HL-60/S4 (cell line): ENCODE measurements around the gene GP9.
"Not testable (repeated sequence)": the region's sequence is repeated elsewhere in the genome, so short reads cannot be mapped to it uniquely, and the experiment has no call there.

Source experiments
- in situ Hi-C: fragments of 300-500 bp; cut with MboI; formaldehyde crosslinking; loops from 2 replicates; pipeline ENCODE4 v1.14.3; 2022; ENCODE audit warnings: low sequenced_read_pairs

The GP9 gene

GRCh38 chr3:129069313-129070085 lies 8.9 kb downstream of the GP9 start:
- in situ Hi-C loops = not testable (repeated sequence)

- in situ Hi-C loops = no loop called here
Measured at GRCh38 chr3:129070086-129070885, 9.7 kb downstream of the GP9 start.

- in situ Hi-C loops = no loop called here
Measured at GRCh38 chr3:129077222-129077621, 16.6 kb downstream of the GP9 start.

DNA sequence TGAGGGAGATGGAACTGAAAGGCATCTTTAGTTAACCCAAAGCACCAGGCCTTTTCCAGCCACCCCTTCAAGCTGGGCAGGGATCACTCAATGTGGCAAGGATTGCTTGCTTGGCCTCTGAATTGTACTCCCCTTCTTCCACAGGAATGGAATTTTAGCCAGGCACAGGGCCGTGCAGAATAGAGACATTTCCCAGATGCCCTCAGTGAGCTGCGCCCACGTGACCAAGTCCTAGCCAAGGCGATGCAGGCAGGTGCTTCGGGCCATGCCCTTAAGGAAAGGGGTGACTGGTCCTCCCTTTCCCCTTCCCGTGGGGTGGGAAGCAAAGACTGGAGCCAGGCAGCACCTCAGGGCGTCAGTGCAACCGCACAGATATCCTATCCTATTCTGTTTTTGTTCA lies 17.9 kb downstream of the GP9 start:
- in situ Hi-C loops = no loop called here

DNA sequence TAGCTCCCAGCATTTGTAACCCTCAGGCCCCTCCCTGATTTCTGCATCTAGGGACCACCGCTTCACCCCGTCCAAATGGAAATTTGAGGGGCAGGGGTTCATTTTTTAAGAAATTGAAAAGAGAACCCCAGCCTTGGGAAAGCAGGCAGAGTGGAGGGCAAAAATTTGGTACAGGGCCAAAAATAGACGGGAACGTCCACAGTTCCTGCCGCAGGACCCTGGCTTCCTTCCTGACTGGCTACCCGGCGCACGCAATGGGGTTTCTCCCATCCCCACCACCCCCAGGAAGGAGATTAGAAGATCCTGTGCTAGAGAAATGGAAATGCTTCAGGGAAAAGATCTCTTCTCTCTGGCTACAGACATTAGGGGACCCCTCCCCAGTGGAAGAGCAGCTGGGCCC lies 20.9 kb downstream of the GP9 start:
- in situ Hi-C loops = no loop called here

GRCh38 chr3:129082026-129082425 lies 21.4 kb downstream of the GP9 start:
- in situ Hi-C loops = no loop called here

DNA sequence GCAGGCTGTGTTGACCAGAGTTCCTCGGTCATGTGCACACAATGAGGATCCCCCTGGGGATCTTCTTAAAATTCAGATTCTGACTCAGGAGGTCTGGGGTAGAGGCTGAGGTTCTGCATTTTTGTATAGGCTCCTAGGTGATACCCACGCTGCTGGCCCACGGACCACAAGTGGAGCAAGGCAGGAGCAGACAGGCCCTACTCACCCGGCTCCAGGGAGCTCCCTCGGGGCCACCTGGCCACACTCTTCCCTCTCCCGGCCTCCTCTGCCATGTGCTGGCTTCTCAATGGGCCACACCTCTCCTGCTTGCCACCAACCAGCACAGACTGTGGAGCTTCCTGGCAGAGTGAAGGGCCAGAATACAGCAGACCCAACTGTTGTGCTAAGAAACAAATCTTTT lies 23.9 kb downstream of the GP9 start:
- in situ Hi-C loops = no loop called here

- in situ Hi-C loops = no loop called here
Measured at GRCh38 chr3:129085165-129085715, 24.7 kb downstream of the GP9 start.

DNA sequence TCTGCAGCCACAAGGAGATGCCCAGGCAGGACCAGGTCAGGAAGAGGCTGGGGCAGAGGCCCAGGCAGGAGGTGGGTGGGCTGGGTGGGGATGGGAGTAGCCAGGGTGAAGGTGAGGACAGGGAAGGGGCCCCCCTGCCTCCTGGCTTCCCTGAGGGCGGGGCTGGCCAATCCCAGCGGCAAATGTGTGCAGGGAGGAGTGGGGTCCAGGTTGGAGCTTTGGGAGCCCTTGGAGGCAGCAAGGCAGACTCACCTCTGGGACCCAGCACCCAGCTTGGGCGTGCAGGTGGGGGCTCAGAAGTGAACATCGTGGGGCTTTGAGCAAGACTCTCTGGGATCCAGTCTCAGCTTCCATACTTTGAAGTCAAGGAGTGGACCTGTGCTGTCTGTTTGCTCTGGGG lies 25.2 kb downstream of the GP9 start:
- in situ Hi-C loops = no loop called here

DNA sequence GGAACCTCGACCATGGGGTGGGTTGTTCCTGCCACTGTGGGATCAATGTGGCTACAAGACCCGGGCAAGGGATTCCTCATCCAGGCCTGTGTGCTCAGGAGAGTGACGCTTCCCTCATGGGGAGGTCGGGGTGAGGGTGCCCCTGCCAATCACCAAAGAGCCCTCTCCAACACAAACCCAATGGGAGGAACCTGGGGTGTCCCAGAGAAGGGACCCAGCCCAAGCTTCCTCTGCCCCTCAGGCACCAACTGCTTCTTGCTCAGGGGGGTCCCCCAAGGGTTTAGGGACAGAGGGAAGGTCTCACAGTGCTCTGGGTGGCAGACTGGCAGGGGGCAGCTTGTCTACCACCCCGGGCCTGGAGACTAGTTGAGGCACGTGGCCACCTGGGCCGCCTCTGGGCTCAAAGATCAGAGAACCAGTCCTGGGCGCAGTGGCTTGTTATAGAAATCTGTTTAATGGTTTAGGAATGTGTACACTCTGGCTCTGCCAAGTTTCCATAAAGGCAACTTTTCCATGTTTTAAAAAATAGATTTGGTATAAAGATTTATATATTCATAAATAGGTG lies 26.6 kb downstream of the GP9 start:
- in situ Hi-C loops = no loop called here

DNA sequence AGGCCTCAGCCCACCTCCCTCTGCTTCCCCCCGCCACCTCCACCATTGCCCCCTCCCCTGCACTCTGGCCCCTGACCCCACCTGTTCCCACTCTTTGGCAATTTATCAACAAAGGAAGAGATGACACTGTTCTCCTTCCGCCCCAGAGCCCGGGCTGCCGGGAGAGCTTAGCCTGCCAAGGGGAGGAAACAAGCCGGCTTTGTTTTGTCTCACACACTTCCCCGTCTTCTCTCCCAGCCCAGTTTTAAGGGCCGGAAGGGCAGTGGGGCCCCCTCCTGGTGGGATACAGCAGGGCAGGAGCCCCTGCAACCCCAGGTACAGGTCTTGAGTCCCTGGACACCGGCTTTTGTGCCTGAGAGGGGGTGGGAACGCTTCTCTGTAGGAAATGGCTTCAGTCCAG lies 27.3 kb downstream of the GP9 start:
- in situ Hi-C loops = not testable (repeated sequence)

DNA sequence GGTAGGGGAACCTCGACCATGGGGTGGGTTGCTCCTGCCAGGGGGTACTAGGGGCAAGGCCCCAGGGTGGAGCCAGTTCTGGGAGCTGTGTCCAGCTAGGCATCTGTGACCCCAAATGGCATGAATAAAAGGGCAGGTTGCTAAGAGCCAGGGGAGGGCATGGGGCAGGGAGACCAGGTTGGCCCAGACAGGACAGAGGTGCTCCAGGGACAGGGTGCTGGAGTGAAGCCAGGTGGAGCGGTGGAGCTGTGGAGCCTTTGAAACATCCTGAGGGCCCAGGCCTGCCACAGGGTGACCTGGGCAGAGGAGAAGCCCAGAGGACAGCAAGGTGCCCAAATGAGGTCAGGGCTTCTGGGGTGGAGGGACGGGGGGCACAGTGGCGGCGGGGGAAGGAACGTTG lies 27.7 kb downstream of the GP9 start:
- in situ Hi-C loops = not testable (repeated sequence)

- in situ Hi-C loops = no loop called here
Measured at GRCh38 chr3:129095285-129095684, 34.7 kb downstream of the GP9 start.

- in situ Hi-C loops = no loop called here
Measured at GRCh38 chr3:129100274-129100673, 39.7 kb downstream of the GP9 start.

- in situ Hi-C loops = no loop called here
Measured at GRCh38 chr3:129101370-129102138, 41.0 kb downstream of the GP9 start.

GRCh38 chr3:129103296-129103695 lies 42.7 kb downstream of the GP9 start:
- in situ Hi-C loops = no loop called here

DNA sequence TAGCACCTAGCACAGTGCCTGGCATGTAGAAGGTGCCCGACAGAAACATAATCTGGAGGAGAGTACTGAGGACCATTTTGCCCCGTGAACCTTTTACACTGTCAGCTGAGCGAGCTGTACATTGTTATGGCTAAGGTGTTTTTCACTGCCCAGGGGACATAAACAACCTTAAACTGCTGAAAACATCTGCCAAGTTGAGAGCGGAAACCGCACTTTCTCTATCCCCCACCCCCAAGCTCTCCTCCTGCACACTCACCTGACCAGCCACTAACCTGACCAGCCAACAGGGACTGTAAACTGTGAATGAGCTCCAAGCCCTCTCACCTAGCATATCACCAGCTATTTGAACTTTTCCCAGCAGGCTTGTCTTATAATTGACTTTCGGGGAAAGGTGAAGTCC lies 43.5 kb downstream of the GP9 start:
- in situ Hi-C loops = no loop called here

- in situ Hi-C loops = no loop called here
Measured at GRCh38 chr3:129104498-129105079, 44.0 kb downstream of the GP9 start.

DNA sequence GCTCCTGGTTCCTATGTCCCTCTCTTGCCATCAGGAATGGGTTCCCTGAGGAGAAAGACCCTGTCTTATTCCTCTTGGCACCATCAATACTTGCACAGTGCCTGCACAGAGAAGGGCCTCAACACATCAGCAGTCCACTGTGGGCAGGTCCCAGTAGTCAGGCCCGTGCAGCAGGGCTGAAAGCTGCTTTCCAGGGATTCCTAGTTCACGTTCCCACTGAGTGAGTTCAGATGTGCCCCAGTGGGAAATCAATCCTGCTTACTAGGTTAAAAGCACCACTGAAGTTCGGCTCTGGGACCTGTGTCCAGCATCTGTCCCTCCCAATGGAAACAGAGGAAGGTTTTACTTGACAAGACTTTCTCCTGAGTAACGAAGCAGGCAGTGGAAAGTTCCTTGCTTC lies 45.3 kb downstream of the GP9 start:
- in situ Hi-C loops = no loop called here

- in situ Hi-C loops = no loop called here
Measured at GRCh38 chr3:129106320-129106719, 45.7 kb downstream of the GP9 start.
